Endothelial cell (in vitro differentiated cells): ENCODE results near the gene CCDC73. TPM values are rescaled to one million over a fixed set of nuclear protein-coding genes. Genes with fewer than 3 reads are reported as not detected.

Experiments used
- DNase-seq: peaks from one replicate; pipeline ENCODE4 v3.0.0; 2021; ENCODE audit warnings: low spot score
- H3K27ac Mint-ChIP-seq: one replicate; pipeline ENCODE4 v1.8.0; 2021; ENCODE audit warnings: mixed read lengths, inconsistent platforms; ENCODE audit not compliant: unreplicated experiment
- H3K27me3 Mint-ChIP-seq: one replicate; pipeline ENCODE4 v1.8.0; 2021; ENCODE audit warnings: mild to moderate bottlenecking, moderate library complexity, mixed read lengths, inconsistent platforms; ENCODE audit not compliant: unreplicated experiment
- H3K36me3 Mint-ChIP-seq: one replicate; pipeline ENCODE4 v1.8.0; 2021; ENCODE audit warnings: mild to moderate bottlenecking, low read depth, mixed read lengths, inconsistent platforms; ENCODE audit not compliant: unreplicated experiment
- H3K4me1 Mint-ChIP-seq: one replicate; pipeline ENCODE4 v1.8.0; 2021; ENCODE audit warnings: mild to moderate bottlenecking, mixed read lengths, inconsistent platforms; ENCODE audit not compliant: unreplicated experiment
- H3K4me3 Mint-ChIP-seq: one replicate; pipeline ENCODE4 v1.8.0; 2021; ENCODE audit warnings: mild to moderate bottlenecking, mixed read lengths, inconsistent platforms; ENCODE audit not compliant: unreplicated experiment
- H3K9me3 Mint-ChIP-seq: one replicate; pipeline ENCODE4 v1.8.0; 2021; ENCODE audit warnings: mixed read lengths, inconsistent platforms; ENCODE audit not compliant: unreplicated experiment
- total RNA-seq: library from RNA; stranded (reverse); fragmentation: NEBNext Ultra II Directional; extraction: Animal tissue kit (Norgen Biotek cat#: 25700); gene quantifications from one replicate; pipeline ENCODE4 v1.2.1, GENCODE V29; 2021; ENCODE audit not compliant: unreplicated experiment
- TF ChIP-seq, protein P1 (sequence below): fragments of 200-600 bp; sonication (generic); IDR thresholded peaks from one replicate; pipeline ENCODE4 v1.5.0; 2021; ENCODE audit warnings: antibody characterized with exemption; ENCODE audit not compliant: unreplicated experiment

CCDC73 gene
- total RNA-seq, 1 donor from 2014 or later, result not detected

DNA sequence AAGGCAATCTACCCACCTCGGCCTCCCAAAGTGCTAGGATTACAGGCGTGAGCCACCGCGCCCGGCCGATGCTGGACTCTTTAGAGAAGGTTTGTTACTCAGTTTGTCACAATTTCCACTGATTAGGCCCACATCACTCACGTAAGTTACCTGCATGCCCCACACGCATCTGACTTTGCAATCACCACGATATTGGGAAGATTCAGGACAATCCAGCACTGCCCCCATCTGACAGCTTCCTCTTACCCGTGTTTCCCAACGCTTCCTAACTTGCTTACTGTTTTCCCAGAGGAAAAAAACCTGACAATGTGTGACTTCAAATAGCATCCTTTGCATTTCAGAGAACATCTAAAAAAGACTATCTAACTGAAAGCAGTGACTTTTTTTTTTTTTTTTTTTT, 232.6 kb downstream of the CCDC73 start:
- Mint-ChIP-seq H3K4me1 (no peaks in the 10 kb centered on the region), H3K4me3 (no peak overlapping the region), H3K27ac (no peak overlapping the region), H3K27me3 (no peaks in the 10 kb centered on the region), H3K36me3 (no peaks in the 10 kb centered on the region), H3K9me3 (no peaks in the 10 kb centered on the region)
- TF ChIP-seq, protein P1, sequence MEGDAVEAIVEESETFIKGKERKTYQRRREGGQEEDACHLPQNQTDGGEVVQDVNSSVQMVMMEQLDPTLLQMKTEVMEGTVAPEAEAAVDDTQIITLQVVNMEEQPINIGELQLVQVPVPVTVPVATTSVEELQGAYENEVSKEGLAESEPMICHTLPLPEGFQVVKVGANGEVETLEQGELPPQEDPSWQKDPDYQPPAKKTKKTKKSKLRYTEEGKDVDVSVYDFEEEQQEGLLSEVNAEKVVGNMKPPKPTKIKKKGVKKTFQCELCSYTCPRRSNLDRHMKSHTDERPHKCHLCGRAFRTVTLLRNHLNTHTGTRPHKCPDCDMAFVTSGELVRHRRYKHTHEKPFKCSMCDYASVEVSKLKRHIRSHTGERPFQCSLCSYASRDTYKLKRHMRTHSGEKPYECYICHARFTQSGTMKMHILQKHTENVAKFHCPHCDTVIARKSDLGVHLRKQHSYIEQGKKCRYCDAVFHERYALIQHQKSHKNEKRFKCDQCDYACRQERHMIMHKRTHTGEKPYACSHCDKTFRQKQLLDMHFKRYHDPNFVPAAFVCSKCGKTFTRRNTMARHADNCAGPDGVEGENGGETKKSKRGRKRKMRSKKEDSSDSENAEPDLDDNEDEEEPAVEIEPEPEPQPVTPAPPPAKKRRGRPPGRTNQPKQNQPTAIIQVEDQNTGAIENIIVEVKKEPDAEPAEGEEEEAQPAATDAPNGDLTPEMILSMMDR, result no peak
- DNase-seq, result no peak

DNA sequence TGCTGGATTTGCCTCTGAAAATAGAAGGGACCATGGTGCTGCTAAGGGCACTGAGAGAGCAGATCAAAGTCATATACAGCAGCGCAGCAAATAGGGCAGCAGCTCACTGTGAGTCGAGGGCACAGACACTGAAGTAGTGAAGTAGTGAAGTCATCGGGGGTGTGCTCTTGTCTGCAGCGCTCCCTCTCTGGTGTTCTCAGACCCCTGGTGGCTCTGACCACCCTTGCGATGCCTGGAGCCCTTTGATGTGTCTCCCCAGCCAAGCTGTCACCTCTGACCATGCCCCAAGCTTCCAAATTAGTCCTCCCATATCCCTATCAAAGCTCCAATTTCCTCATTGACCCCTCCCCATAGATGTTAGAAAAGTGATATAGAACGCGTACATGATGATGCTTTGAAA, 238.6 kb downstream of the CCDC73 start:
- TF ChIP-seq, protein P1, result no peak
- Mint-ChIP-seq H3K36me3 (no peaks in the 10 kb centered on the region), H3K4me3 (no peak overlapping the region), H3K9me3 (no peaks in the 10 kb centered on the region), H3K27ac (no peak overlapping the region), H3K4me1 (no peaks in the 10 kb centered on the region), H3K27me3 (no peaks in the 10 kb centered on the region)
- no peak for DNase-seq

DNA sequence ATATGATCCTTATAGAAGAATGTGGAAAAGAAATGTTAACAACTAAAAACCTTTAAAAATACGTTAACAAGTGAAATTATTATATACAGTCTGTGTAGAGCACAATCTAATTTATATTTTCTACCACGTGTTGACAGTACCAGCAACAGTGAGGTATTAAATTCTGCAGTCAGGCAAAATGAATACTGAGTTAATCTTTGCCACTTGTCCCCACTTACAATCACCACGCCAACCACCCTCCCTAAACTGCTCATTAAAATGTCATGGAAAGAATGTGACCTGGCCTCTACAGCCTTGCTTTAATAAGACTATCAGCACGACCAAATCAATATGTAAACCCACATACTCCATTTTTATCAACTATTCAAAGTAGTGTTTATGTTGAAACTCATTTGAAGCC, 239.4 kb downstream of the CCDC73 start:
- H3K9me3 Mint-ChIP-seq, result no peaks in the 10 kb centered on the region
- TF ChIP-seq, protein P1, result no peak

More for the DNA sequence above, 239.4 kb downstream of the CCDC73 start:
- H3K36me3 Mint-ChIP-seq, result no peaks in the 10 kb centered on the region
- DNase-seq, result no peak
- no peak overlapping the region for H3K4me3 Mint-ChIP-seq
- H3K27ac Mint-ChIP-seq, result no peak overlapping the region
- H3K27me3 Mint-ChIP-seq, result no peaks in the 10 kb centered on the region
- peaks cover 2% of the 10 kb centered on the region for H3K4me1 Mint-ChIP-seq

Other genes starting within 250 kb of the CCDC73 start
- gene EIF3M, start 210.8 kb downstream of the CCDC73 start, total RNA-seq, result 235 TPM
- gene PRRG4, start 35.3 kb upstream of the CCDC73 start, total RNA-seq, result not detected
- gene QSER1, start 98.1 kb upstream of the CCDC73 start, total RNA-seq, result 57.4 TPM
- 0.74 TPM for gene DEPDC7, start 221.2 kb upstream of the CCDC73 start, total RNA-seq
- 26.2 TPM for gene TCP11L1, start 244.9 kb upstream of the CCDC73 start, total RNA-seq